Gastroesophageal sphincter (tissue), 3 donors: ENCODE measurements around the gene MOV10L1.

Experiments used
- CTCF ChIP-seq, 4 experiments: fragments of 200-600 bp in 2 of 4; fragments of 450-650 bp in 2 of 4; sonication (generic) in 1 of 4; IDR thresholded peaks; one replicate each; pipeline ENCODE4 v1.5.1; 2017 to 2019; ENCODE audit warnings: antibody characterized with exemption in 4 of 4, mild to moderate bottlenecking in 2 of 4, moderate library complexity in 2 of 4
- POLR2AphosphoS5 ChIP-seq: sonication (generic); formaldehyde crosslinking; IDR thresholded peaks from one replicate; pipeline ENCODE4 v1.6.1; 2017; ENCODE audit warnings: antibody characterized with exemption

GRCh38 chr22:50080077-50080465 lies 9.7 kb upstream of the MOV10L1 start:
- TF ChIP-seq POLR2AphosphoS5, result no peak
- TF ChIP-seq CTCF (IDR thresholded peaks at IDR 0.05), result no peak
